Measurements from ENCODE around the gene LDLRAD1. TPM values are rescaled to one million over a fixed set of nuclear protein-coding genes. Genes with fewer than 3 reads are reported as not detected.

LDLRAD1 gene
- total RNA-seq, 1 experiment from 2014 or later: not detected

- intact Hi-C loops (cut with micrococcal nuclease): no loop called here
- peaks cover 13% of the 10 kb centered on the region for H3K4me1 Mint-ChIP-seq (ENCODE audit: insufficient read depth, unreplicated experiment)
- H3K36me3 Mint-ChIP-seq (ENCODE audit: insufficient read depth, unreplicated experiment): peaks cover 74% of the 10 kb centered on the region
- H3K4me3 Mint-ChIP-seq (ENCODE audit: unreplicated experiment): no peak overlapping the region
- H3K27me3 Mint-ChIP-seq (ENCODE audit: insufficient read depth, unreplicated experiment): no peaks in the 10 kb centered on the region
- DNase-seq (ENCODE audit: unreplicated experiment): no peak
- no TSS peak for BruUV-seq (replicated peaks)
- CTCF ChIA-PET: interaction anchor here (0.5 to 0.9 kb wide), 2 partner anchors 10 to 44 kb away, joined by 3 read pairs; no protein-coding TSS in a partner anchor
- POLR2A ChIA-PET: interaction anchor here (0.6 to 6.3 kb wide), 3 partner anchors 10 to 522 kb away, joined by 3 to 30 read pairs (median 4); partner anchors contain the start of genes TCEANC2 and TMEM59
- no peaks in the 10 kb centered on the region for H3K9me3 Mint-ChIP-seq (ENCODE audit: unreplicated experiment)
- H3K27ac Mint-ChIP-seq (ENCODE audit: low read depth, unreplicated experiment): no peak overlapping the region
- no peak for TF ChIP-seq CTCF (IDR thresholded peaks at IDR 0.05; ENCODE audit: unreplicated experiment)
These were observed 23.8 kb upstream of the LDLRAD1 start for GRCh38 chr1:54041806-54042205.

DNA sequence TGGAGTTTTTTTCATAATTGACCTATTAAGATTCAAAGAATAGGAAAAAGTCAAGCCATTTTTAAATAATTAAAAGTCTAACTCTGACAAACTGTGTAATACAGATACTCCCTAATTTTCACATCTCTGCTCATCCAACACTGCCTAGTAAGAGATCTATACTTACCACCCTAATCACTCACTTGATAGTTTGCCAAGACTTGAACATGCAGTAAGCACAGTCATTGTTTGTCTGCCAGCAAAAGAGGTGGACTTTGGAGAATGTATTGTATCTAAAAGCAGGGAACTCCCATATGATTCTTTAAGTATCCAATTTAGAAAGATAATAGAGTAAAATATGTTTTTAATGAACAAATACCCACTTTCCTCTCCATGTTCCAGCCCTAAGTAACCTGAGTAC lies 19.5 kb upstream of the LDLRAD1 start:
- intact Hi-C loops (cut with micrococcal nuclease): no loop called here
- Mint-ChIP-seq H3K4me1 (ENCODE audit: insufficient read depth, unreplicated experiment) (peaks cover 7% of the 10 kb centered on the region), H3K27me3 (ENCODE audit: insufficient read depth, unreplicated experiment) (no peaks in the 10 kb centered on the region), H3K36me3 (ENCODE audit: insufficient read depth, unreplicated experiment) (peaks cover 91% of the 10 kb centered on the region), H3K4me3 (ENCODE audit: unreplicated experiment) (no peak overlapping the region), H3K9me3 (ENCODE audit: unreplicated experiment) (no peaks in the 10 kb centered on the region), H3K27ac (ENCODE audit: low read depth, unreplicated experiment) (peak overlapping the region; percentile 11)
- no peak for DNase-seq (ENCODE audit: unreplicated experiment)
- ChIA-PET CTCF (no interaction called here), POLR2A (interaction anchor here (1.8 kb wide), 1 partner anchor 11 kb away, joined by 6 read pairs; no protein-coding TSS in a partner anchor)
- no peak for TF ChIP-seq CTCF (IDR thresholded peaks at IDR 0.05; ENCODE audit: unreplicated experiment)
- no TSS peak for BruUV-seq (replicated peaks)

DNA sequence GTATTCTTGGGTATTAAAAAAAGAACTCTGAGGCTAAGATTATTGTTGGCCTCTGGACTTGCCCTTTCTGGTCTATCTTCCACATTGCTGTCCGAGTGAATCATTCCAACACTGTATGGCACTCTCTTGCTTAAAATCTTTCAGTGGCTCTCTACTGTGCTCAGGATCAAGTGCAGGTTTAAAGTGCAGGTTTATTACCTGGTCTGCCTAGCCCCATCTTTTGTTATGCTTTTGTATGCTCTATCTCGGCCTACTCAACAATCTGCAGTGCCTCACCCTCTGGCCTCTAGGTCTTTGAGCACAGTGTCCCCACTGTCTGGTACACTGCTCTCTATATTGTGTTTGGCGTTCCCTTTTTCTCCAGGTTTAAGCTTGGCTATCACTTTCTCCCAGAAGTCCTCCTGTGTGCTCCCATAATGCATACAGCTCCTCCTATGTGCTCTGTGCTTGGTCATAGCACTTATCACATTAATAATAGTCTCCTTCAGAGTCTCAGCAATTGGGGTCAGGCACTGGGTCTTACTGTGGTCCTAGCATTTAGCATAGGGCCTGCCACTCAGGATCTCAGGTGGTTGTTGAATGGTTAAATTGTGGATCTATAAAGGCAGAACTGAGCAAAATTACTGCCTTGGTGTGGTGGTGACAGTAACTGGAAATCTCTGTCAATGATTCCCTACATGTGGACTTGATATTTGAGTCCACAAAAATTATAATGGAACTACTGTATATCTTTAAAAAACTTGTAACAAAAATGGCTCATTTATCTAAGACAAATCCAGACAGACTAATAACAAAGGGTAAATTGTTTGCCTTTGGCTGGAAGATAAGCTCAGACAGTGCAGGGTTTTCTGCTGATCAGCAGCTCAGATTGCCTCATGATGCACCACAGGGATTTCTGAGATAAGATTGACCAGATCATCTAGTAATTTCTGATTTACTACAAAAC lies 10.6 kb upstream of the LDLRAD1 start:
- POLR2A ChIA-PET: interaction anchor here (1.1 to 1.3 kb wide), 2 partner anchors 15 to 97 kb away, joined by 4 read pairs; no protein-coding TSS in a partner anchor

More for the DNA sequence above, 10.6 kb upstream of the LDLRAD1 start:
- no peaks in the 10 kb centered on the region for H3K4me1 Mint-ChIP-seq (ENCODE audit: insufficient read depth, unreplicated experiment)
- CTCF ChIA-PET: interaction anchor here (0.7 to 0.9 kb wide), 2 partner anchors 11 to 81 kb away, joined by 3 to 4 read pairs; no protein-coding TSS in a partner anchor
- no peak overlapping the region for H3K4me3 Mint-ChIP-seq (ENCODE audit: unreplicated experiment)
- no peak overlapping the region for H3K27ac Mint-ChIP-seq (ENCODE audit: low read depth, unreplicated experiment)
- no peak for TF ChIP-seq CTCF (IDR thresholded peaks at IDR 0.05; ENCODE audit: unreplicated experiment)
- H3K36me3 Mint-ChIP-seq (ENCODE audit: insufficient read depth, unreplicated experiment): peaks cover 45% of the 10 kb centered on the region
- no peaks in the 10 kb centered on the region for H3K27me3 Mint-ChIP-seq (ENCODE audit: insufficient read depth, unreplicated experiment)
- H3K9me3 Mint-ChIP-seq (ENCODE audit: unreplicated experiment): no peaks in the 10 kb centered on the region
- DNase-seq (ENCODE audit: unreplicated experiment): no peak
- intact Hi-C loops (cut with micrococcal nuclease): no loop called here
- BruUV-seq (replicated peaks): no TSS peak
